HG03432 (cell line): ENCODE results near the gene TMEM52B.

Experiments used
- ATAC-seq: cut with Tn5 transposase; IDR thresholded peaks from one replicate; pipeline ENCODE4 v1.9.1; 2021; ENCODE audit warnings: mild to moderate bottlenecking, moderate library complexity; ENCODE audit not compliant: unreplicated experiment

The TMEM52B gene

DNA sequence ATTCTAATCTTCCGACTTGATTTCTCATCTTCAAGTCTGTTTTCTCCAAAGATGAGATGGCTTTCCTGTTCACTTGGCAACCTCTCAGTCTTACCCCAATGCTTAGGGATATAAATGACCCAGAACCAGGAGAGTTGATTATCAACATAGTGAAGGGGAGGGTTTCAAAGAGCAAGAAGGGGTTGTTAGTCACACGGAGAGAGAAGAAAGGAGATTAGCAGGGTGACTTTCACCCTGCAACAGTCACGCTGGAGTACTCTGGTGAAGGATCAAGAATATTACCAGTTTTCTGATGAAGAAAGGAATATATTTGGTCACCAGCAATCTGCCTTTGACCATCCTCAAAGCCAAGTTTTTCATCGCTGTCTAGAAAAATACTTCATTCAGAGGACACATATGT lies at the start of gene TMEM52B:
Gene TMEM52B (plus strand): TSS at position 212 of the 400 bp plus-strand sequence. CDS start 543 bp downstream, outside the sequence.
- no peak for ATAC-seq

DNA sequence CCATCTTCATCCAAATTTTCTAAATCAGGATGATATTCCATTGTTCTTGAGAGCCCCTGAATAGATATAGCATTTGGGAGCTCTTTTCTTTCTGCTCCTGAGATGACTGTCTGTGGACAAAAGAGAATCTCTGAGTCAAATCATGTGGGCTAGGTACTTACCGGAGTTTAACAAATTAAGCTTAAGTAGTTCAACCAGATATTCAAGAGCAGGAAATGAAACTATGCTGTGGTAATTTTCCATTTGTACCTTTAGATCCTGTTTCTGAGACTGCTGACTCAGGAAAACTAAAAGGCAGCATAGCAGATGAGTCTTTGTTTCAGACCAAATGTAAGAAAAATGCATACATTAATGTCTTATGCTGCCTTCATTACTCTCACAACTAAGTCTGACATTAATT lies 48.8 kb upstream of the TMEM52B start, which contains the start of gene CLEC7A:
Gene CLEC7A (minus strand): TSS at position 158 of the 400 bp plus-strand sequence. CDS start 117 bp downstream, at position 41.
- ATAC-seq = peak; percentile 89

DNA sequence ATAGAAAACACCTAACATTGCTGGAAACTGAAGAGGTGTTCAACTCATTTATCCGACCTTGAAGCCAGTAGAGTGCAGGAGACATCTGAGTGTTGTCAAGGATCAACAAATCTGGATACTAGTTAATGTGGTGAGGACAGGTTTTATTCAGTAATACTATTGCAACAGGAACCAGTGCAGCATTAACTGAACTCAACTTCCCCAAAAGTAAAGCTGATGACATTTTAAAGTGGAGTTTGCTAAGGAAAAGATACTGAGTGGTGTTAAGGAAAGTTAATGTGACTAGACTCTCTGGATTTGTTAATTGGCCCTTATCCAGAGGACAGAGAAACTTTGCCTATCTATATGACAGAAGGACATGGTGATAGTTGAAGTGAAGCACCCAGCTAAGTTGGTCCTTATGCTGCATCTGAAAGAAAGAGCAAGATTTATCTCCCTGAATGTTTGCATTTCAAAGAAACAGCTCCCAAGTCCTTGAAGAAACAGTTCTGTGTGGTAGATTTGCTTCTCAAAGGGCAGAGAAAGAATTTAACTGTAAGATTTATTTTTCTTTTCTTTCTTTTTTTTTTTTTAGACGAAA lies 47.6 kb upstream of the TMEM52B start:
- ATAC-seq = no peak

DNA sequence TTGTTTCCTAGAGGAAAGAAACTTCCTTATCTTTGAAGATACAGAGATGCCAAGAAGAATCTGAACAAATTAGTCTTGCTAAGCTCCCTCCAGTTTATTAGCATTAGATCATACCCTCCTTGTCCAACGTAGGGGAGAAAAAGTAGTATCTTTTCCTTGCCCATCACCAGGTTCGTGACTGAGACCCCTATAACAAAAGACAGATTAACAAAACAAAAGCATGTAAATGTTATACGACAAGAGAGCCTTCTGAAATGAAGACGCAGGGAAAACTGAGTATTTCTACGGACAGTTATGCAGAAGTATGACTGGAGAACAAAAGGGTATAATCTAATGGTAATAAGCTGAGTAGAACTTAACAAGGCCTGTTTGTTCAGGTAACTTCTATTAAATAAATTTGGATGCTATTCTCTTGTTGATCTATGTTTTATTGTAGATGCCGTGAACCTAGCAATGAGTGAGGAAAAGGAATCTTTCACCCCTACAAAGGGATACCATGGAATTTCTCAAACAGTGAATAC lies 45.9 kb upstream of the TMEM52B start:
- no peak for ATAC-seq

DNA sequence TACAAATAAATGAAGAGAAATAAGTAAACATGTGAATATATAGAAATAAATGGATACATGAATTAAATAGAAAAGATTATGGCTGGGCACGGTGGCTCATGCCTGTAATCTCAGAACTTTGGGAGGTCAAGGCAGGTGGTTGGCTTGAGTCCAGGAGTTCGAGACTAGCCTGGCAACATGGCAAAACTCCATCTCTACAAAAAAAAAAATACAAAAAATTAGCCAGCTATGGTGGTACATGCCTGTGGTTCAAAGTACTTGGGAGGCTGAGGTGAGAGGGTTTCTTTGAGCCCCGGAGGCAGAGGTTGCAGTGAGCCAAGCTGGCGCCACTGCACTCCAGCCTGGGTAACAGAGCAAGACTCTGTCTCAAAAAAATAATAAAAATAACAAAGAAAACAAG lies 43.7 kb upstream of the TMEM52B start:
- ATAC-seq = no peak

DNA sequence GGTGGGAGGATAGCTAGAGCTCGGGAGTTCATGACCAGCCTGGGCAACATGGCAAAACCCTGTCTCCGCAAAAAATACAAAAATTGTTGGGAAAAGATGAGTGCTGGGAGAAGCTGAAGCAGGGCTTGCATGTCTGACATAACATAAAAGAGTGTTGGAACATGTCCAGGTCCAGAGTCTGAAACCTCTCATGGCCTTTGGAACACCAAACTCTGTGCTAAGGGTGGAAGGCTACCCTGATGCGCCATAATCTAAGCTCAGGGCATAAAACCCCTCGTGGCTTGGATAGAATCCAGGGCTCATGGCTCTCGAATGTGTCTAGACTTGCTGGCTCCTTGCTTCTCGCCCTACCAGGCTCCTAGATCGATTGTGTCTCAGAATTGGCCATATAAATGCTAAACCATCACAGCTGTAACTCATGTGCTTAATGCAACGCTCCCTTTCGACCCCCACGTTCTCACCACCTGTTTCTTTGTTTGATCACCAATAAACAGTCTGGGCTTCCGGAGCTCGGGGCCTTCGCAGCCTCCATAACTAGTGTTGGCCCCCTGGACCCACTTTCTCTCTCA lies 42.1 kb upstream of the TMEM52B start:
- no peak for ATAC-seq

DNA sequence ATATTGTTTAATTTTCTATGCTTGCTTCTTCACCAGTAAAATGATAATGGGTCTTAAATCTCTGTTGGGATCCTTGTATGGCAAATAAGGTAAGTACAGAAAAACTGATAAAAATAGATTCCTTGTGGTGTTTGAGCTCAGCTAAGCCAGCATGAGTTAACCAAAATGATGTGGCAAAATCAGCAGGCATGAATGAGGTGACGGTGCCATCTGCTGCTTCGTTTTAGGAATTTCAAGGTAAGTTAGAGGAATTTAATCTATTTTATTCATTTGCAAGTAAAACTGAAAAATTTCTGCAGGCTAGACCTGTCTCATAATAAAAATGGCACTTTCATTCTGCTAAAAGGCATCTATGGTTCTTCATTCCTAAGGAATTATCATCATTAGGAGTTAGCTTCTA lies 38.8 kb upstream of the TMEM52B start:
- no peak for ATAC-seq

DNA sequence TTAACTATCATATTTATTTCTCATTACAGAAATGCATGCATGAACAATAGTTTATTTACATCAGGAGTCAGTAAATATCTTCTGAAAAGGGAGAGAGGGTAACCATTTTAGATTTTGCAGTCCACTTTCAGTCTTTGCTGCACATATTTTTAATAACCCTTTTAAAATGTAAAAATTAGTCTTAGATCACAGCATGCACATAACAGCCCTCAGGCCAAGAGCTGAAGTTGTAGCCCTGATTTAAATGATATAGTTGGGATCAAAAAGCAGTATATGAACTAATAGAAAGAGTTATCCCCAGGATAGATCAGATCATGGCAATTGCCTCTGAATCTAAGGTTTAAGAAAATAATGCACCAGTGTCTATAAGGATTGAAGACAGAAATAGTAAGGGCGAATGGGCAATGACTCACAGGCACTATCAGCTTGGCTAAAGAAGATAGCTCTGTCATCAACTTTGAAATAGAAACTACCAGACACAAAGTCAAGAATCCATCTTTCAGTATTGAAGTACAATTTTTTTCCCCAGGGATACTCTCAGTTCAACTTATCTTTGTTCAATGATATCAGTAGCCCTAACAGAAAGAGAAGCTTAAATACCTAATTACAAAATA lies 35.7 kb upstream of the TMEM52B start:
- no peak for ATAC-seq

DNA sequence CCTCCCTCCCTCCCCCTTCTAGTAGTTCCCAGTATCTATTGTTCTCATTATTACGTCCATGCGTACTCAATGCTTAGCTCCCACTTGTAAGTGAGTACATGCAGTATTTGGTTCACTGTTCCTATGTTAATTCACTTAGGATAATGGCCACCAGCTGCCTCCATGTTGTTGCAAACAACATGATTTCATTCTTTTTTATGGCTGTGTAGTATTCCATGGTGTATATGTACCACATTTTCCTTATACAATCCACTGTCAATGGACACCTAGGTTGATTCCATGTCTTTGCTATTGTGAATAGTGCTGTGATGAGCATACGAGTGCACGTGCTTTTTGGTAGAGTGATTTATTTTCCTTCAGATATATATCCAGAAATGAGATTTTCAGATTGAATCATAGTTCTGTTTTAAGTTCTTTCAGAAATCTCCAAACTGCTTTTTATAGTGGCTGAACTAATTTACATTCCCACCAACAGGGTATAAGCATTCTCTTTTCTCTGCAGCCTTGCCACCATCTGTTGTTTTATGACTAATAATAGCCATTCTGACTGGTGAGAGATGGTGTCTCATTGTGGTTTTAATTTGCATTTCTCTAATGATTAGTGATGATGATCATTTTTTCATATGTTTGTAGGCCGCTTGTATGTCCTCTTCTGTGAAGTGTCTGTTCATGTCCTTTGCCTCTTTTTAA lies 31.0 kb upstream of the TMEM52B start:
- peak; percentile 88 for ATAC-seq

DNA sequence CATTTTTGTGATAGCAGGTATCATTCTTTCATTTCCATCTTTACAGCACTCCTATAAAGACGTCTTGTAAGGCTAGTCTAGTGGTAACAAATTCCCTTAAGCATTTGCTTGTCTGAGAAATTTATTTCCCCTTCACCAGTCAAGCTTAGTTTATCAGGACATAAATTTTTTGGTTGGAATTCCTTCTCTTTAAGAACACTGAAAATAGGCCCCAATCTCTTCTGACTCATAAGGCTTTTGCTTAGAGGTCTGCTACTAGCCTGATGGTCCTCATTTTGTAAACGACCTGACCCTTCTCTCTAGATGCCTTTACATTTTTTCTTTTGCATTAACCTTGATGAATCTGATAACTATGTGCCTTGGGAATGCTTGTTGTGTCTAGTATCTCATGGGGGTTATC lies 27.2 kb upstream of the TMEM52B start:
- ATAC-seq = no peak

DNA sequence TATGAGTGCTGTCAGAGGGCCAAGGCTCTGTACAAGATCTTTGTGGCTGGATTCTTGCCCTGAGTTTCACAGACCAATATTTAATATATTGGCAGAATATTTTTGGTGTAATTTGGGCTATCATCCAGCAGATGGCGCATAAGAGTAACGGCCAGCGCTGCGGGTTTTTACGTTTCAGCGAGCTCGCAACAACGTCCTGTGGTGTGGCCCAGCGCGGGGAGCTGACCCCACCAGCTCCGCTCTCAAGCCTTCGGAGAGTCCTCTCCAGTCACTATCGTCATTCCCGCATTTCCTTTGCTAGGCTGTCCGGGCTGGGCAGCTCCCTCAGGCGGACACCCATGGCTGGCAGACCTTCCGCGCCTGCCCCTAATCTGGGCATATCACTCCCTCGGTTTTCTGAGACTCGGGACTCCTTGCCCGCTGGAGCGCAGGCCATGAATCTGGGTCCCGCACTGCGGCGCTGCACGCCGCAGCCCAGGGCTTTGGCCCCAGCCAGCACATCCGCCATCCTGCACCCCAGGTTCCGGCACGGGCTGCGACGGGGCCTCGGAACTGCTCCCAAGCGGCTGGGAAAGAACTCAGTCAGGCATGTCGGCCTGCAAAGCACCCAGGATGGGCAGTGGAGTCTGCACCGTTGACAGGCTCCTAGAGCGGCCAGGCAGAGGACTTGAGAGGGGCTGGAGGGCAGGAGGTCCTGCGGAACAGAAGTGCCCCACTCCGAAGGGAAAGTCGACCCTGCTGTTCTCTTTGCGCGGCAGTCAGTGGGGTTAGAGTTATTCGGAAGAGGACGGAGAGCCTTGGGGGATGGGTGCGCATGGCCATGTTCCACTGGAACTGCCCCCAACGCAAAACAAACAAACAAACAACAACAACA lies 25.3 kb upstream of the TMEM52B start:
- peak; percentile 67 for ATAC-seq

DNA sequence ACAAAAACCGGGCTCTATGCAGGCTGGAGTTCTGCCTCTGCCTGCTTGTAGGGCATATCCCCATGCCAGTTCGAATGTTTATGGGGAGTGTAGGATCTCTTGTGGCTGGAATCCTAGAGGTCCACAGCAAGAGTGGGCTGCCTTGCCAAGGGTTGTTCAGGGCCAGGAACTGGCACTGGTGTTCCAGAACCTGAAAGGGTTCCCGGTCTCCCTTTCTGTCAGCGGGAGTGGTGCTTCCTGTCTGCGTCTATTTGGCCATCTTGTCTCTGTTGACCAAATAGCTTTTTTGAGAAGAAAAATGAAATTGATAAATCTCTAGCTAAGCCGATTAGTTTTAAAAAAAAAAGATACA lies 24.7 kb upstream of the TMEM52B start:
- no peak for ATAC-seq

DNA sequence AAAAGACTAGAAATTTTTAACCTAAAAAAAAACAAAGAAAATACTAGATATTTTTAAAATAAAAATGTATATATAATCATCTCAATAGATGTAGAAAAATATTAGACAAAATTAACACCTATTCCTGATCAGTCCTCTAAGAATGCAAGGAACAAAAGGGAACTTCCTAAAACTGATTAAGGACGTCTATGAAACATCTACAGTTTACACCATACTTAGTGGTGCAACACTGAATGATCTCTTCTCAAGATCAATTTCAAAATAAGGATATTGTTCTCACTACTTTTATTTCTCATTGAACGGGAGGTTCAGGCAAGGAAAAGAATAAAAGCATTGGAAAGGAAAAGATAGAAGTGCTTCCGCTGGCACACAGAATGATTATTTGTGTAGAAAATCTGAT lies 22.9 kb upstream of the TMEM52B start:
- no peak for ATAC-seq

DNA sequence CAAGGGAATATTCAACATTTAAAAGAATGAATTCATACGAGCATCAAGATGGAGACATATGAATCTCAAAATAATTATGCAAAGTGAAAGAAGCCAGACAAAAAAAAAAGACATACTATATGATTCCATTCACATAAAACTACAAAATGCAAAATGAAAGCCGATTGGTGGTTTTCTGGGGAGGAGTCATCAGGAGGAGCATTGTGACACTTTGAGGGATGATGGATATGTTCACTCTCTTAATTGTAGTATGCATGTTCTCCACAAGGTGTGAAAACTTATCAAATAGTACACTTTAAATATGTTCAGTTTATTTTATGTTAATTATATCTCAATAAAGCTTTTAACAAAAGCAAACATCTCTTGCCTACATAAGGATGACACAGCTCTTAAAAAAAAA lies 20.4 kb upstream of the TMEM52B start:
- ATAC-seq = no peak

DNA sequence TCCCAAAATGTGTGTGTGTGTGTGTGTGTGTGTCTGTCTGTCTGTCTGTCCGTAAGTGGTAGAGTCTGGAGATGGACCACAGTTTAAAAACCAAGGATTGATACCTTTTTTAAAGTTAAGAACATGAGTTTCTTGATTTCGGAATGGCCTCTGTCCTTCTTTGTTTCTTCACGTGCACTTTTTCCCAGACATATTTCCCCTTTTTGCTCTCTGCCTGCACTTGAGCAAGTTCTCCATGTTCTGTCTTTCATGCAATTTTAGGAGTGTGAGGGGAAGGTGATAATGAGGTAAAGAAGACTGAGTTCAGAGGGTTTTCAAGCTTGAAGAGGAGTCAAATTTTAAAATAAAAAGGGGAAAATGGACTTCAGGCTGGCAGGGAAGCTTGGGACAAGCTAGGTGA lies 19.6 kb upstream of the TMEM52B start:
- no peak for ATAC-seq

DNA sequence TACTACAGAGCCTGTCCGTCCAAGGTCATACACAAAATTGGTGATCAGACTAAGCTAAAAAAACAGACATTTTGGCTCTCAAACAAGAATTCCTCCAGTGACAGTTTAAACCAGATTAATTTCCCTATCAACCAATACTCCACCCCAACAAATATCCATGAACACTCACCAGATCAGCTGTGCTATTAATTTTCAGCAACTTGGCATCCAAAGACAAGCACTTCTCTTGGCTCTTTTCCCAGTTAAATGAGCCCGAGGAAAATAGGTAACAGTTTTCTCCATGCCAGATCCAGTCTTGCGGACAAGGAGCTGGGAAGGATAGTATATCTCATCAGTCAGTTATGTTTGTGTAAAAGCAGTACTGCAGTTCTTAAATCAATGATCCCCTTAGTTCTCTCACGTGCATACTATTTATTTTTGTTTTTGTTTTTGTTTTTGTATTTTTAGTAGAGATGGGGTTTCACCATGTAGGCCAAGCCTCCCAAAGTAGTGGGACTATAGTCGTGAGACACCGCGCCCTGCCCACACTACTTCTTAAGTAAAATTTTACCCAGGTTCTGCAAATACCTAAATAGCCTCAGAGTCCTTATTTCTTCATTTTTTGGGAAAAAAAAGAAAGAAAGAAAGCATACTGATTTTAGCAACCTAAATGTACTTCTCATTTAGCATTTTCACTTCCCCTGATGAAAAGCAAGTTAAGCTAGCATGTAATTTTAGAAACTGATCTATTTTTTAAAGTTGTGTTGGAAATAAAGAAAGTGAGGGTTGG lies 18.0 kb upstream of the TMEM52B start:
- no peak for ATAC-seq

DNA sequence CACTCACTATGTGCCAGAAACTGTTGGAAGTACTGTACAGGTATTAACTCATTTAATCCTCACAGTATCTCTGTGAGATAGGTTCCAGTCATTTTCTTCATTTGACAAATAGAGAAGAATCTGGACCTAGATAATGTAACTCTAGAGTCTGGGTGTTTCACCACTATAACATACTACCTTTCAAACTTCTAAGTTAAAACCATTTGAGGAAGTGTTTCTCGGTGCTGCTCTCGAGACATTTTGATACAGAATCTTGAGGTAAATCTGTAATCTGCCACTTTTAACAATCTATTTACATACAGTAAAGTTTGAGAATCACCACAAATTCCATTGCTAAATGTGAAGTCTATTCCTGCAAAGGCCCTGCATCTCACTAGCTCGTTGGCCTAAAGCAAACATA lies 15.7 kb upstream of the TMEM52B start:
- ATAC-seq = no peak

DNA sequence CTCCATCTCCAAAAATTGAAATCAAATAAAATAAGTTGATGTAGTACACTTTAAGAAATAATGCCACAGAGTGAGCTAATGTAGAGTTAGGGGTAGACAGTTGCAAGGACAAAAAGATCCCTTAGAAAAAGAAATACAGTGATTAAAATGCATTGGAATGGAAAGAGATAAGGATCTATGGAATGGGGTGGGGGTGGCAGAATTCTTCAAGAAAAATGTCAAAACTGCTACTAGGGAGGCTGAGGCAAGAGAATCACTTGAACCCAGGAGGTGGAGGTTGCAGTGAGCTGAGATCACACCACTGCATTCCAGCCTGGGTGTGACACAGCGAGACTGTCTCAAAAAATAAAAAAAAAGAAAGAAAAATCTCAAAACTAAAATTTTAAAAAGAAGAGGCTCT lies 13.4 kb upstream of the TMEM52B start:
- no peak for ATAC-seq

DNA sequence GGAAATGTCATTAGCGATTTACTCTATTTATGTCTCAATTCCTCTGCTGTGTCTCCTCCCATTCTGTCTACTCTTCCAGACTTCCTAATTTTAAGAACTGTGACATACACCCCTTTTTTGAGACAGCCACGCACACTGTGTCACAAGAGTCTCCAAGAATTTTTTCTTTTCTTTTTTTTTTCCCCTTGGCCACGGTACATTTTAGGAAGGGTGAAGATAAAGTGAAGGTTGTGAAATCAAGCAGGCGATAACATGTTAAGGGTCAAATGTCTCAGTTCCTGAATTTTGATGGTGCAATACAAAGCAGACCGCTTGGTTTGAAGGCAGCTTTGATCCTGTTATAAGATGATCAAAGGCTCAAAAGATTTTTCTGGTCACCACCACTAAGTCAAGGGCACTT lies 11.2 kb upstream of the TMEM52B start:
- ATAC-seq = no peak

DNA sequence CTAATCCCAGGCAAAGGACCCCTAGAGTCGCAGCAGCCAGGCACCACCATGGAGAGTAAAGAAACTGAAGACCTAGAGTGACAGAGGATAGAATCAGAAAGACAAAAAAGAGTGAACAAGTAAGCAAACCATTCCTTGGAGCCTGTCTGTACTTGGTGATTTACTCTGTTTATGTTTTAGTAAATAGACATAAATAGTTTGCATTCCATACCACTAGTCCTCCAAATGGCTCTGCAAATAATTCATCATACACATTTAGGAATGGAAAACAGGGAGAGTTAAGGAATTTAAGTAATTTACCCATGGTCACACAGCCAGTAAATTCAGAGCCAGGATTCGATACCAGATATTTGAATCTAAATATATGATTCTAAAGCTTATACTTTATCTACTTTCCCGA lies 9.7 kb upstream of the TMEM52B start:
- ATAC-seq = no peak
